BLaER1 treated with 17β-estradiol and CSF1 and Interleukin-3, amounts not matched to agents 10 nM and 100 nM (cell line): ENCODE results near the gene ROPN1L.

ENCODE experiments used
- H3K27ac ChIP-seq, 11 experiments: shearing (Covaris generic); formaldehyde crosslinking; 2 replicates each; pipeline ENCODE4 v1.8.1; 2022
- H3K27me3 ChIP-seq, 11 experiments: shearing (Covaris generic); formaldehyde crosslinking; 2 replicates each; pipeline ENCODE4 v1.8.1; 2022
- H3K36me3 ChIP-seq, 11 experiments: shearing (Covaris generic); formaldehyde crosslinking; 2 replicates each; pipeline ENCODE4 v1.8.1; 2022
- H3K4me1 ChIP-seq, 10 experiments: shearing (Covaris generic); formaldehyde crosslinking; 2 replicates each; pipeline ENCODE4 v1.8.1; 2022
- H3K4me2 ChIP-seq, 11 experiments: shearing (Covaris generic); formaldehyde crosslinking; 2 replicates each; pipeline ENCODE4 v1.8.1; 2022
- H3K4me3 ChIP-seq, 10 experiments: shearing (Covaris generic); formaldehyde crosslinking; 2 replicates each; pipeline ENCODE4 v1.8.1; 2022
- H3K9ac ChIP-seq, 11 experiments: shearing (Covaris generic); formaldehyde crosslinking; 2 replicates each; pipeline ENCODE4 v1.8.1; 2022
- H3K9me3 ChIP-seq, 11 experiments: shearing (Covaris generic); formaldehyde crosslinking; replicated peaks in 1 of 11; 2 replicates each; pipeline ENCODE4 v1.8.1; 2022
- H4K20me1 ChIP-seq, 11 experiments: shearing (Covaris generic); formaldehyde crosslinking; 2 replicates each; pipeline ENCODE4 v1.8.1; 2022
- Cebpa-rat ChIP-seq, 11 experiments: shearing (Covaris generic); IDR thresholded peaks; 2 replicates each; pipeline ENCODE4 v1.8.1; 2022

Gene ROPN1L

DNA sequence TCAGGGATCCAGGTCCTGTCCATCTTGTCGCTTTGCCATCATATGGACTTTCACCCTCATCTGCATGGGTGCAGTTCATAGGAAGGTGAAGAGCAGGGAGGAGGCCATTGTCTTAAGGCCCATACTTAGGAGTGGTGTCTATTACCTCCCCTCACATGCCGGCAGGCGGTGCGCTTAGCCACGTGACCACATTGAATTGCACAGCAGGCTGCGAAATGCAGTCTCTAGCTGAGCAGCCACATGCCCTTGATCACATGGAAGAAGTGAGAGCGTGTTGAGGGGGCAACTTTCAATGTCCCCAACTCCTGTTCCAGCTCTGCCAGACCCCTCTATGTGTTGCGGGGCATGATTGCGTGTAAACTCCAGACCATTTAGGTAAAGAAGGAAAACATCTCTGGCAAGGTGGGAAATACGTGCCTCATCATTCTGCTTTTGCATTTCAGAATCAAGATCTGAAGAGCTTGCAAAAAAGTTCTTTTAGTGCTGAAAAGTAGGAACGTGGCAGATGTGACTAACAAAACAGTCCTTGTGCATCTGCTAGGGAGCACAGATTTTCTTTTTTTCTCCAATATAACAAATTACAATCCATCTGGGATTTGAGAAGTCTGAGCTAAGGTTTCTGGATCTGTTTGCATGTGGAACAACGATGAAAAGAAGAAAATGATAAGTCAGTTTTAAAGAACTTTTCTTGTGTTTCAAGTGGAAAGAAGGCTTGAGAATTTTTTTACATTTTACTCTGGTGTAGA lies 34.4 kb downstream of the ROPN1L start:
- Histone ChIP-seq H3K27me3 (no peaks in the 10 kb centered on the region), H4K20me1 (no peaks in the 10 kb centered on the region), H3K27ac (no peak overlapping the region), H3K36me3 (peaks cover 0 to 3% (median 0%) of the 10 kb centered on the region in 11 experiments; a peak in 1 of 22 replicates), H3K4me1 (peaks cover 0 to 8% (median 5%) of the 10 kb centered on the region in 10 experiments; a peak in 10 of 20 replicates), H3K9me3 (peaks cover 12 to 36% (median 19%) of the 10 kb centered on the region in 11 experiments; a peak in 20 of 22 replicates), H3K9ac (no peak overlapping the region), H3K4me3 (no peak overlapping the region), H3K4me2 (no peak overlapping the region)
- no peak for TF ChIP-seq Cebpa-rat (IDR thresholded peaks at IDR 0.05)

DNA sequence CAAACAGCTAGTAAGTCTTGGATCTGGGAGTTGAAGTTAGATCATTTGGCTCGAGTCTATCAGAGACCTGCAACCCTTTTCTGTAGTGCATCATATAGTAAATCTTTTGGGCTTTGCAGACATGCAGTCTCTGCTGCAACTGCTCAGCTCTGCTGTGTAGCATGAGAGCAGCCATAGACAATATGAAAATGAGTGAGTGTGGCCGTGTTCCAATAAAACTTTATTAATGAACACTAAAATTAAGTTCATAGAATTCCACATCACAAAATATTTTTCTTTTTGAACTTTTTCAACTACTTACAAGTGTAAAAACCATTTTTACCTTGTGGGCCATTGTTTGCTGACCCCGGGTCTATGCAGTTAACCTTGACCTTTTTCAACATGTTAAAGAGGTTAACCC lies 35.2 kb downstream of the ROPN1L start:
- no peak for TF ChIP-seq Cebpa-rat (IDR thresholded peaks at IDR 0.05)
- no peaks in the 10 kb centered on the region for H4K20me1 ChIP-seq
- H3K4me1 ChIP-seq = peaks cover 0 to 12% (median 5%) of the 10 kb centered on the region in 10 experiments; a peak in 10 of 20 replicates
- peaks cover 0 to 3% (median 0%) of the 10 kb centered on the region in 11 experiments; a peak in 1 of 22 replicates for H3K36me3 ChIP-seq
- H3K9me3 ChIP-seq = peaks cover 12 to 36% (median 19%) of the 10 kb centered on the region in 11 experiments; a peak in 20 of 22 replicates
- H3K4me3 ChIP-seq = no peak overlapping the region
- H3K27ac ChIP-seq = no peak overlapping the region
- no peaks in the 10 kb centered on the region for H3K27me3 ChIP-seq
- no peak overlapping the region for H3K9ac ChIP-seq
- no peak overlapping the region for H3K4me2 ChIP-seq

DNA sequence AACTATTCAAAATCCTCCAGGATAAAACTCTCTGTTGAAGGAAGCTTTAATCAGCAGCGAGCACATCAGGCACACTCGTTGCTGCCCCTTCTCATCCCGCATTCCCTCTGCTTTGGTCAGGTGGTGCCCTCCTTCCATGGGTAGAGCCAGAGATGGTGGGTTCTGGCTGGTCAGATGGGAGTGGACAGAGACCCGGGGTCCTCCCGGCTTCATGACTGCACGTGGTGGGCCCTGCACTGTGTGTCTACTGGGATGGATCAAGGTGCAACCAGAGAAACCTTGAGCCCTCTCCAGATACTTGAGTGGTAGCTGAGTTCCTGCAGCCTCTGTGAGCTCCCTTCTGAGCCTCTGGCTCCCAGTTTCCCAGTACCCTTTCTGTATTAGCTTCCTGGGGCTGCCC lies 36.3 kb downstream of the ROPN1L start:
- no peak for TF ChIP-seq Cebpa-rat (IDR thresholded peaks at IDR 0.05)
- Histone ChIP-seq H3K27me3 (no peaks in the 10 kb centered on the region), H3K4me2 (no peak overlapping the region), H3K9ac (no peak overlapping the region), H4K20me1 (no peaks in the 10 kb centered on the region), H3K9me3 (peaks cover 12 to 36% (median 19%) of the 10 kb centered on the region in 11 experiments; a peak in 20 of 22 replicates), H3K4me3 (no peak overlapping the region), H3K36me3 (peaks cover 0 to 3% (median 0%) of the 10 kb centered on the region in 11 experiments; a peak in 1 of 22 replicates), H3K27ac (no peak overlapping the region), H3K4me1 (peaks cover 0 to 12% (median 5%) of the 10 kb centered on the region in 10 experiments; a peak in 10 of 20 replicates)

DNA sequence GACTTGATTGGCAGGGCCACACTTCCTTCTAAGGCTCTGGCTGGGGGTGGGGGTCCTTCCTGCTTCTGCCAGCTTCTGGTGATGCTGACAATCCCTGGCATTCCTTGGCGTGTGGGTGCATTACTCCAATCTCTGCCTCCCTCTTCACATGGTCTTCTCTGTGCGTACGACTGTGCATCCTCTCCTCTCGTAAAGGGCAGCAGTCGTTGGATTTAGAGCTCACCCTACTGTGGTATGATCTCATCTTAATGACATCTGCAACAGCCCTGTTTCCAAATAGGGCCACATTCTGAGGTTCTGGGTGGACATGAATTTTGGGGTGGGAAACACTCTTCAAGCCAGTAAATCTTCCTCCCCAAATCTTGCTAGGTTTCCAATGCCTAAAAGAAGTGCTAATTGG lies 36.8 kb downstream of the ROPN1L start:
- H3K4me1 ChIP-seq = peaks cover 0 to 12% (median 5%) of the 10 kb centered on the region in 10 experiments; a peak in 10 of 20 replicates
- no peaks in the 10 kb centered on the region for H4K20me1 ChIP-seq
- no peaks in the 10 kb centered on the region for H3K27me3 ChIP-seq
- H3K4me2 ChIP-seq = no peak overlapping the region
- H3K9me3 ChIP-seq = peaks cover 12 to 34% (median 19%) of the 10 kb centered on the region in 11 experiments; a peak in 20 of 22 replicates
- no peak overlapping the region for H3K4me3 ChIP-seq
- peaks cover 0 to 3% (median 0%) of the 10 kb centered on the region in 11 experiments; a peak in 1 of 22 replicates for H3K36me3 ChIP-seq
- TF ChIP-seq Cebpa-rat (IDR thresholded peaks at IDR 0.05) = no peak
- no peak overlapping the region for H3K9ac ChIP-seq
- H3K27ac ChIP-seq = no peak overlapping the region

DNA sequence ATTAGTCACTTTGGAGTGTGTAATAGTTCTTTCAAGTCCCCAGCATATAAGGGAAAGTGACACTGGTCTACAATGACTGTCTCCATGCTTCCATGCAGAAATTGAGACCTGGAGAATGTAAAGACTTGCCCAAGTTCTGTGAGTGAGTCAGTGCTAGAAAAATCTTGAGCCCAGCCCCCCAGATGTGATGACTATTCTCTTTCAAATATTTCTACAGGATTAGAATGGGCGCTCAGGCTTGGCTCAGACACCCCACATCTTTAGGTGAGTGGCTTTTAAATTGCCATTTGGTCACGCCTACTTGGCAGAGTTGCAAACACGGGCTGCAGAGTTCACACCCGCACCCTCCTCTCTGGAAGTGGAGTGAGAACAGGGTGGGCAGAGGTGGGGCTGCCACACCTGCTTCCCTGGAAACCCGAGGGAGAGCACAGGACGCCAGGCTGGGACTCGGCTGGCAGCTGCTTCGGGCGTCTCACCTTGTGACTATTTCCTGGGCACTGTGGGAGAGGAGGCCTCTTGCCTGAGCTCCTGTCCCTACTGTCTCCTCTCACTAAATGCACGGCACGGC lies 37.6 kb downstream of the ROPN1L start:
- Histone ChIP-seq H4K20me1 (no peaks in the 10 kb centered on the region), H3K9me3 (peaks cover 12 to 26% (median 19%) of the 10 kb centered on the region in 11 experiments; a peak in 21 of 22 replicates), H3K36me3 (peaks cover 0 to 3% (median 0%) of the 10 kb centered on the region in 11 experiments; a peak in 1 of 22 replicates), H3K4me1 (peaks cover 0 to 12% (median 5%) of the 10 kb centered on the region in 10 experiments; a peak in 10 of 20 replicates), H3K4me2 (no peak overlapping the region), H3K27ac (no peak overlapping the region), H3K27me3 (no peaks in the 10 kb centered on the region), H3K9ac (no peak overlapping the region), H3K4me3 (no peak overlapping the region)
- TF ChIP-seq Cebpa-rat (IDR thresholded peaks at IDR 0.05) = no peak

DNA sequence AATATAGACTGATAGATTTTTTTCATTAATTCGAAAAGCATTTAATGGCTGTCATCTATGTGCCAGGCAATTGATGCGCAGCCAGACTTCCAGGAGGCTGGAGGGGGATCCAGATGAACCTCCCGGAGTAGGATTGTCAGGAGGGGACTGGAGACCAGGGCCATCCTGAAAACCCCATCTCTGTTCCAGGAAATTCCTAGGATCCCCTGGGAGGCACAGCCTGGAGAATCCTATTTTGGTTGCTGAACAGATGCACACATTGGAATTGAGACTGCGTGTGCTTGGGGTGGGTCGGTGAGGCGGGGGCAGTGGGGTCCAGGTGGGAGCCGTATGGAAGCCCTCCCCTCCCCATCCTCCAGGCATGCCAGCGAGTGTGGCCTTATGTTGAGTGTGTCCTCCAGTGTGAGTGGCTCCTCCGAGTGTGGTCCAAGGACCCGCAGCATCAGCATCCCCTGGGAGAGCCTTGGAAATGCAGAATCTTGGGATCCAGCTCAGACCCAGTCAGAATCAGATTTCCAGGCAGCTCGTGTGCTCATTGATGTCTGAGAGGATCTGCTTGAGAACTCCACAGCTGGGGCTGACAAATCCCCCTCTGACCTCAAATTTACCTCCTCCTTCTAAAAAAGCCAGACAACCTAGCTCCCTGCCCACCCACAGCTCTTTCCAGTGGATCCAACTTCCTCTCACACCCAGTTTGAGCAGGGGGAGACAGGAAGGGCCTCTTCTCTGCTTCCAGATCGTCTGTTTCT lies 38.7 kb downstream of the ROPN1L start:
- H4K20me1 ChIP-seq = no peaks in the 10 kb centered on the region
- peak overlapping the region in 1 of 11 experiments; percentile 14; a peak in 1 of 22 replicates for H3K27ac ChIP-seq
- peaks cover 7 to 23% (median 16%) of the 10 kb centered on the region in 11 experiments; a peak in 19 of 22 replicates for H3K9me3 ChIP-seq
- H3K9ac ChIP-seq = no peak overlapping the region
- peak overlapping the region in 7 of 11 experiments; percentile 6 to 37 (median 21); a peak in 7 of 22 replicates for H3K4me2 ChIP-seq
- no peak for TF ChIP-seq Cebpa-rat (IDR thresholded peaks at IDR 0.05)
- peaks cover 0 to 3% (median 0%) of the 10 kb centered on the region in 11 experiments; a peak in 1 of 22 replicates for H3K36me3 ChIP-seq
- no peak overlapping the region for H3K4me3 ChIP-seq
- peaks cover 6 to 17% (median 13%) of the 10 kb centered on the region in 10 experiments; a peak in 18 of 20 replicates for H3K4me1 ChIP-seq
- H3K27me3 ChIP-seq = no peaks in the 10 kb centered on the region

DNA sequence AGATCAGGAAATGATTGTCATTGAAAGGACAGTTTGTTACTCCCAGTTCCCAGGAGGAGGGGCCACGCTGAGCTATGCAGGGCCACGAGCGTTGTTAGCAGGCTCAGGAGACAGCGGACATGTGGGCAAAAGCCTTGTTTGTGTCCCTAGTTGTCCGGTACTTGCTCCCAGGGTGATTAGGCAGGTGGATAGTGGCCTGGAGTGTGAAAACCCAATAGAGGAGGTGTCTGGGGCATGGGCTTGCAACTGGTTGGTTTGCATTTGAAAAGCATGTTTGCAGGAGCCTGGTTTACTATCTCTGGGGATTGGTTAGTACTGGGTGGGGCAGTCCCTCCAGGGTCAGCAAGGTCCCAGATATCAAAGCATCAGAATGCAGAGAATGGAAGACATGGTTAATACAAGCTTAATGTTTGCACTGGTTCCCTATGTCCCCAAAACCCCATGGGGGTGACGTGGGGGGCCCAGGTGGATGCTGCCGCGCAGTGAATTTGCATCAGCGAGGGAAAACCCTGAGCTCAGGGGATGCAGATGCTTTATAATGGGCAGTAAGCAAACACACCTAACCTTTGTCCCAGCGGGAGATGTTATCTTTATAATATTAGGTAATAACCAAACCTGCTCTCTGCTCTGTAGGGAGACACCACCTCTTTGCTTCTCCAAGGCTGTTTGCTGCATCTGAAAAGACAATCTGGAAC lies 39.7 kb downstream of the ROPN1L start:
- Histone ChIP-seq H3K4me3 (no peak overlapping the region), H3K4me2 (peak overlapping the region in 2 of 11 experiments; percentile 20 to 37; a peak in 2 of 22 replicates), H3K36me3 (no peaks in the 10 kb centered on the region), H3K9me3 (peaks cover 0 to 15% (median 8%) of the 10 kb centered on the region in 11 experiments; a peak in 14 of 22 replicates), H4K20me1 (no peaks in the 10 kb centered on the region), H3K9ac (no peak overlapping the region), H3K4me1 (peaks cover 11 to 27% (median 23%) of the 10 kb centered on the region in 10 experiments), H3K27me3 (no peaks in the 10 kb centered on the region), H3K27ac (no peak overlapping the region)
- TF ChIP-seq Cebpa-rat (IDR thresholded peaks at IDR 0.05) = no peak

DNA sequence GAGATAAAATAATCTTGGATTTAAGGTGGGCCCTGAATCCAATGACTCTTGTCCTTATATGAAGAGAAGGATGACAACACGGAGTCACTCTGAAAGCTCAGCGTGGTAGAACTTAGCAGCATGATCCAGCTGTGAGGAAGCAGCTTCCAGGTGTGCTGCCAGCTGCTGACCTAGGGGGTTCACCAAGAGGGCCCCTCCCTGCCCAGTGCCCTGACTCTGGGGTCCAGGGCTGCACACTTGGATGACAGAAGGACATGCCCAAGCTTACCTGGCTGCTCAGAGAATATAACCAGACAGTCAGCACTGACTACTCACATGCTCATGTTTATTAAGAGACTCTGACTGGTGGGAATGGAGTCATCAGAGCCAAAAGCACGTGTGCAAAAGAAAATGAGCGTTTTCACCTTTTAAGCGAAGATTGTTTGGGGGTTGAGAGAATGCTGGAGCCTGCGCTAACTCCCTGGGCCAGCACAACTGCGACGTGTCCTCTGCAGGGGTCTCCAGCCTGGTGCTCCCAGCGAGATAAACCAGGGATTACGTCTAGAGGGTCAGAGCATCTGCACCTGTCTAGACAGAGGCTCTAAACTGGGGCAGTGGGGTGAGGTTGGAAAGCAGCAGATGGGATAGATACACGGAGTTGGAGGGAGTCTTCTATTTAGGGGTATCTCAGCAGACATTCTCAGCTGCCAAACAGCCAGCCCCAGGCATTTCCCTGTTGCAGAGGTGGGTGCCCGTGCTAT lies 41.3 kb downstream of the ROPN1L start:
- H3K4me1 ChIP-seq = peaks cover 26 to 43% (median 33%) of the 10 kb centered on the region in 10 experiments
- TF ChIP-seq Cebpa-rat (IDR thresholded peaks at IDR 0.05) = no peak
- no peaks in the 10 kb centered on the region for H3K36me3 ChIP-seq
- peaks cover 0 to 16% (median 8%) of the 10 kb centered on the region in 11 experiments; a peak in 14 of 22 replicates for H3K9me3 ChIP-seq
- H3K9ac ChIP-seq = no peak overlapping the region
- no peak overlapping the region for H3K4me2 ChIP-seq
- no peaks in the 10 kb centered on the region for H3K27me3 ChIP-seq
- no peaks in the 10 kb centered on the region for H4K20me1 ChIP-seq
- no peak overlapping the region for H3K27ac ChIP-seq
- H3K4me3 ChIP-seq = no peak overlapping the region
